HG03442 (cell line): ENCODE results near the gene ASXL2.
"Not testable (repeated sequence)": the region's sequence is repeated elsewhere in the genome, so short reads cannot be mapped to it uniquely, and the experiment has no call there.

Experiments used
- ATAC-seq: cut with Tn5 transposase; IDR thresholded peaks from one replicate; pipeline ENCODE4 v1.9.1; 2021; ENCODE audit warnings: mild to moderate bottlenecking, moderate library complexity; ENCODE audit not compliant: unreplicated experiment

The ASXL2 gene

GRCh38 chr2:25742501-25742900 is 135.8 kb downstream of the ASXL2 start:
- ATAC-seq = no peak

GRCh38 chr2:25740810-25741381 is 137.4 kb downstream of the ASXL2 start:
- no peak for ATAC-seq

GRCh38 chr2:25738383-25739343 is 139.6 kb downstream of the ASXL2 start:
- no peak for ATAC-seq

- no peak for ATAC-seq
Measured at GRCh38 chr2:25736899-25737515, 141.3 kb downstream of the ASXL2 start.

GRCh38 chr2:25735835-25736234 is 142.5 kb downstream of the ASXL2 start:
- ATAC-seq = no peak

- ATAC-seq = no peak
Measured at GRCh38 chr2:25728559-25728958, 149.7 kb downstream of the ASXL2 start.

GRCh38 chr2:25726522-25726921 is 151.8 kb downstream of the ASXL2 start:
- no peak for ATAC-seq

- no peak for ATAC-seq
Measured at GRCh38 chr2:25725877-25726276, 152.4 kb downstream of the ASXL2 start.

- no peak for ATAC-seq
Measured at GRCh38 chr2:25724756-25725155, 153.5 kb downstream of the ASXL2 start.

- no peak for ATAC-seq
Measured at GRCh38 chr2:25722224-25722623, 156.1 kb downstream of the ASXL2 start.

GRCh38 chr2:25720575-25720974 is 157.7 kb downstream of the ASXL2 start:
- ATAC-seq = no peak

- ATAC-seq = no peak
Measured at GRCh38 chr2:25714740-25715139, 163.5 kb downstream of the ASXL2 start.

GRCh38 chr2:25712455-25712854 is 165.8 kb downstream of the ASXL2 start:
- ATAC-seq = no peak

GRCh38 chr2:25711675-25712354 is 166.5 kb downstream of the ASXL2 start:
- no peak for ATAC-seq

GRCh38 chr2:25710750-25711149 is 167.5 kb downstream of the ASXL2 start:
- no peak for ATAC-seq

- ATAC-seq = no peak
Measured at GRCh38 chr2:25709349-25709748, 168.9 kb downstream of the ASXL2 start.

- ATAC-seq = no peak
Measured at GRCh38 chr2:25707927-25708590, 170.2 kb downstream of the ASXL2 start.

- not testable (repeated sequence) for ATAC-seq
Measured at GRCh38 chr2:25705575-25705974, 172.7 kb downstream of the ASXL2 start.

GRCh38 chr2:25701801-25702200 is 176.5 kb downstream of the ASXL2 start:
- no peak for ATAC-seq

- ATAC-seq = no peak
Measured at GRCh38 chr2:25700221-25700660, 178.0 kb downstream of the ASXL2 start.

GRCh38 chr2:25699216-25699615 is 179.1 kb downstream of the ASXL2 start:
- no peak for ATAC-seq
